NT2/D1 (cell line): ENCODE results near the gene TMEM170B.

Source experiments
- DNase-seq: peaks from one replicate; pipeline ENCODE4 v3.0.0-alpha.2; 2011; ENCODE audit warnings: low read depth, low spot score
- H3K27me3 ChIP-seq: 2 replicates; pipeline ENCODE4 v1.6.0; 2011; ENCODE audit warnings: mild to moderate bottlenecking; ENCODE audit not compliant: insufficient read length, insufficient read depth
- H3K36me3 ChIP-seq: 2 replicates; pipeline ENCODE4 v1.6.1; 2011; ENCODE audit warnings: mild to moderate bottlenecking, low read length, mixed read lengths; ENCODE audit not compliant: insufficient read depth, insufficient read length
- H3K4me1 ChIP-seq: 2 replicates; pipeline ENCODE4 v1.5.1; 2011; ENCODE audit not compliant: insufficient read depth, insufficient read length
- H3K4me3 ChIP-seq: 2 replicates; pipeline ENCODE4 v1.5.1; 2011; ENCODE audit warnings: low read depth; ENCODE audit not compliant: insufficient read length
- H3K9ac ChIP-seq: 2 replicates; pipeline ENCODE4 v1.6.0; 2011; ENCODE audit warnings: low read depth; ENCODE audit not compliant: insufficient read length
- H3K9me3 ChIP-seq: 2 replicates; pipeline ENCODE4 v1.5.1; 2011; ENCODE audit warnings: mild to moderate bottlenecking, low read length; ENCODE audit not compliant: insufficient read depth
- SUZ12 ChIP-seq: IDR thresholded peaks from 2 replicates; pipeline ENCODE4 v1.6.1; 2011; ENCODE audit not compliant: insufficient read length, insufficient read depth; ENCODE audit errors: extremely low read depth
- YY1 ChIP-seq: IDR thresholded peaks from 2 replicates; pipeline ENCODE4 v1.6.1; 2011; ENCODE audit not compliant: insufficient read length, insufficient read depth
- ZNF274 ChIP-seq: IDR thresholded peaks from 2 replicates; pipeline ENCODE4 v1.6.1; 2011; ENCODE audit warnings: mild to moderate bottlenecking, low read depth, low read length

Gene TMEM170B

DNA sequence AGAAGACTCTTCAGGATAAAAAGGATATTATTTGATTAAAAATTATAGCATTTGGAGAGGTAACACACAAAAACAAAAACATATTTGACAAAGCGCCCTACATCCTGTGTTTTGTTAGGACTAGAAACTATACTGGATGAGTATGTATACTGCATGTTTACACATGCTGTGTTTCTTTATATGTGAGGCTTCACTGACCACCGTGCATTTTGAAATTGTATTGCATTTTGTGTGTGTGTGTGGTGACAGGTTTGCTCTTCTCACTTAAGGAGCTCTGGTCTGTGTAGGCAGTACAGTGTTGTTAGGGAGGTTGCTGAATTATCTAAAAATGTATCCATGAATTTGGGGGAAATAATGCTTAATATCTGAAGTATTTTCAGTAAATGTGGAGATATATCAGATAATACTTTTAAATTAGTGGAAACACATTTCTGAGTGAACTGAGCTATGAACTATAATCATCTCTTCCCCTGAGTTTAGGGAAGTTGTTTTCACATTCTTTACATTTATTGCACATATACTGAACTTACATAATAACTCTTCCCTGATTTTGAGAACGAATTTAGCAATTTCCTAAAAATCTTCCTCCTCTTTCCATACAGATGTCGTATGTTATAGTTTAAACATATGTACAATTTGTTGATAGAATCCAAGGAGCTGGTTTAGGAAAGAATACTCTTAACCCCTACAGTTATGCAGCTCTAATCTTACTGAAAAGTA, 43.3 kb downstream of the TMEM170B start:
- Histone ChIP-seq H3K4me1 (no peaks in the 10 kb centered on the region), H3K36me3 (no peaks in the 10 kb centered on the region), H3K9me3 (no peaks in the 10 kb centered on the region), H3K4me3 (no peak overlapping the region), H3K9ac (no peak overlapping the region), H3K27me3 (no peaks in the 10 kb centered on the region)
- no peak for DNase-seq
- TF ChIP-seq SUZ12 = no peak
- TF ChIP-seq ZNF274 = no peak
- TF ChIP-seq YY1 = no peak

DNA sequence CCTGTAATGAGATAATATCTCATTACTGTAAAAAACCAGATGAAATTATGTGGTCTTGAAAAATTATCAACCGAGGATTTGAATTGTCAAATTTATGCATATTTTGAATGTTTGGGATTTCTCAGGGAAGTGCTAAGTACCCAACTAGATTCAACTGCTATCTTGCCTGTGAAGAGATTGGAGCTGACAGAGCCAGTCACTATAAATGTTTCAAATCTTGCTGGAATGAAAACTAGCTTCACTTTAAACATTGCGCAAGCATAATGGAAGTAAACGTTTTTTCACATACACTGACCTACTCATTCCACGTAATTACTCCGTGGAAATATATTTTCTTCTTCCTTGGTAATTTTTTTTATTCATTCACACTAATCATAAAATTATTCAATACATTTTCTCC, 46.7 kb downstream of the TMEM170B start:
- no peak for DNase-seq
- no peaks in the 10 kb centered on the region for H3K27me3 ChIP-seq
- H3K36me3 ChIP-seq = no peaks in the 10 kb centered on the region
- H3K4me1 ChIP-seq = no peaks in the 10 kb centered on the region
- no peaks in the 10 kb centered on the region for H3K9me3 ChIP-seq
- TF ChIP-seq ZNF274 (no peak), SUZ12 (no peak), YY1 (no peak)
- no peak overlapping the region for H3K9ac ChIP-seq
- H3K4me3 ChIP-seq = no peak overlapping the region

DNA sequence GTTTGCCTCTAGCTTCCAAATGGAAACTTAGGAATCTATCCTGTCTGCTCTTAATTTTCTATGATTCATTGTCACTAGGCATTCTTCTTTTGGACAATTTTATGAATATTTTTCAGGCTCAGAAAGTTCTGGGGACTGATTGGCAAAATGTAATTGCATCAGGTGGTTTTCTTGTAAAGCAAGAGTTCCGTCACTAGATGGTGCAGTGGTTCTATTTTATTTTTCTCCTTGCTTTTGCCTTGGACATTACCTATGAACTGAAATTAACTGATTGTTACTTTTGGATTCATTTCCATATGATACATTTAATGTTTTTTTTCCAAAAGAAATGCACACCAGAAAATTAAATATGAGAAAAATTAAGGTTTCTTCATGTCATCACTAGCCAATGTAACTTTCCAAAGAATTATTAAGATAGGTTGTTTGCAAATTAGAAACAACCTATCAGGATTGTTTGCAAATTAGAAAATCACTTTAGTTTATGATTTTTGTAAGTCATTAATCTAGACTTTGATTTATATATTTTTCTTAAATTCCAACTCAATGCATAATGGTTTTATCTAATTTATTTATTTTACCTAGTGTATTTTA, 48.0 kb downstream of the TMEM170B start:
- no peaks in the 10 kb centered on the region for H3K36me3 ChIP-seq
- H3K9me3 ChIP-seq = no peaks in the 10 kb centered on the region
- no peak for TF ChIP-seq SUZ12
- TF ChIP-seq ZNF274 = no peak
- no peak for TF ChIP-seq YY1
- H3K9ac ChIP-seq = no peak overlapping the region
- H3K4me3 ChIP-seq = no peak overlapping the region
- H3K4me1 ChIP-seq = no peaks in the 10 kb centered on the region
- DNase-seq = no peak
- H3K27me3 ChIP-seq = no peaks in the 10 kb centered on the region

- H3K9me3 ChIP-seq = no peaks in the 10 kb centered on the region
- no peak overlapping the region for H3K4me3 ChIP-seq
- no peak overlapping the region for H3K9ac ChIP-seq
- no peaks in the 10 kb centered on the region for H3K36me3 ChIP-seq
- DNase-seq = no peak
- H3K27me3 ChIP-seq = no peaks in the 10 kb centered on the region
- no peak for TF ChIP-seq SUZ12
- no peak for TF ChIP-seq YY1
- no peak for TF ChIP-seq ZNF274
- no peaks in the 10 kb centered on the region for H3K4me1 ChIP-seq
Observed at GRCh38 chr6:11586117-11586516, 48.6 kb downstream of the TMEM170B start.

DNA sequence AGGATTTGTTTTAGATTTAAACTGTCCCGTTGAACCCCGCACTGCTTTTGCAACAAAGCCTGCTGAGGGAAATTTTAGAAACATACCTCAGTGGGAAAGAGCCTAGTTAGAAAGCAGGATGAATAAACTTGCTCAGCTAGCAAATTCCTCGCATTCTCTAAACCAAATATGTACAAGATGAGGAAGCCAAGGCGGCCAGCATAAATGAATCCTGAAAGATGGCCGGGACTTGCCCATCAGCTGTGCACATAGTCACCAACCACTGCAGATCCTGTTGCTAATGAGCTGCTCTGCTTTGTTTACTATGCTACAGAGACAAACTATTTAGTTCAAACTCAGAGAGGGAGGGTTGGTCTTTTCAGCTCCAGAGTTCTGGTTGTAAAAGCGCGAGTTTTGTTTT, 49.0 kb downstream of the TMEM170B start:
- Histone ChIP-seq H3K27me3 (no peaks in the 10 kb centered on the region), H3K36me3 (no peaks in the 10 kb centered on the region), H3K4me3 (no peak overlapping the region), H3K4me1 (no peaks in the 10 kb centered on the region), H3K9me3 (no peaks in the 10 kb centered on the region), H3K9ac (no peak overlapping the region)
- no peak for DNase-seq
- TF ChIP-seq YY1 (no peak), ZNF274 (no peak), SUZ12 (no peak)

DNA sequence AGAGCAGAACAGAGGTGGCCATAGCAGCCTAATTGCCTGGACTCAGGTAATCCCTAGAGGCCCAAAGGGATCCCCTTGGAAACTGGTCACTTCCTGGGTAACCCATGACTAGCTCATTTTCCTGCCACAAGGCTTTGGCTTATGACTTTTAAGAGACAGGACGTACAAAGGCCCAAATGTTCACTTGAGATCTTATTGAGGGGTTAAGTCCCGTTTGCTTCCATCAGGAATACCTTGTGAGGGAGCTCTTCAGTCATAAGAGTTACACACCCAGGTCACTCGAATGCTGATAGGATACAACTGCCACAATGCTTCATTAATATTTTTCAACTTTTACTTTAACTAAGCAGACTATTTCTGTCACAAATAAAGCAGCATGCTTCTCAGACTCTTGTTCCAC, 51.7 kb downstream of the TMEM170B start:
- TF ChIP-seq ZNF274 = no peak
- no peak for TF ChIP-seq YY1
- TF ChIP-seq SUZ12 = no peak
- Histone ChIP-seq H3K4me1 (no peaks in the 10 kb centered on the region), H3K4me3 (no peak overlapping the region), H3K9ac (no peak overlapping the region), H3K36me3 (no peaks in the 10 kb centered on the region), H3K9me3 (no peaks in the 10 kb centered on the region), H3K27me3 (no peaks in the 10 kb centered on the region)
- DNase-seq = no peak

- TF ChIP-seq SUZ12 (no peak), ZNF274 (no peak), YY1 (no peak)
- Histone ChIP-seq H3K27me3 (no peaks in the 10 kb centered on the region), H3K9me3 (no peaks in the 10 kb centered on the region), H3K4me3 (no peak overlapping the region), H3K4me1 (no peaks in the 10 kb centered on the region), H3K9ac (no peak overlapping the region), H3K36me3 (no peaks in the 10 kb centered on the region)
- no peak for DNase-seq
Observed at GRCh38 chr6:11592294-11592906, 54.9 kb downstream of the TMEM170B start.
